Mononuclear cell (primary cell): ENCODE data around the gene KRTAP10-2. TPM values are rescaled to one million over a fixed set of nuclear protein-coding genes. Genes with fewer than 3 reads are reported as not detected.
"Not testable (repeated sequence)": the region's sequence is repeated elsewhere in the genome, so short reads cannot be mapped to it uniquely, and the experiment has no call there.

Experiments
- H3K27me3 ChIP-seq: 2 replicates; pipeline ENCODE4 v1.6.0; 2011; ENCODE audit warnings: low read length, control low read depth; ENCODE audit not compliant: insufficient read depth
- H3K4me1 ChIP-seq: 2 replicates; pipeline ENCODE4 v1.5.1; 2011; ENCODE audit warnings: mild to moderate bottlenecking, low read length, control low read depth; ENCODE audit not compliant: insufficient read depth
- H3K4me3 ChIP-seq: 2 replicates; pipeline ENCODE4 v1.5.1; 2011; ENCODE audit warnings: mild to moderate bottlenecking, low read length, moderate library complexity
- H3K9me3 ChIP-seq: 2 replicates; pipeline ENCODE4 v1.5.1; 2011; ENCODE audit warnings: low read depth, mild to moderate bottlenecking, control low read depth, low read length
- total RNA-seq: library from RNA; depleted of rRNA; stranded (reverse); fragments of >200 nt; gene quantifications from one replicate; pipeline ENCODE4 v1.2.3, GENCODE V29; 2012

Gene KRTAP10-2
- total RNA-seq, 1 donor = not detected

GRCh38 chr21:44558695-44559094 lies 7.4 kb upstream of the KRTAP10-2 start, which contains the start of gene KRTAP10-3:
TSS of gene KRTAP10-3 (minus strand) at chr21:44558795. CDS start at chr21:44558715, 80 bp downstream.
- H3K4me3 ChIP-seq = no peak within 1 kb of the TSS
- H3K4me1 ChIP-seq = no peaks in the 10 kb centered on the region
- H3K27me3 ChIP-seq = no peaks in the 10 kb centered on the region
- peaks cover 5% of the 10 kb centered on the region for H3K9me3 ChIP-seq

GRCh38 chr21:44558329-44558675 lies 7.0 kb upstream of the KRTAP10-2 start:
- not testable (repeated sequence) for H3K4me1 ChIP-seq, H3K9me3 ChIP-seq, H3K4me3 ChIP-seq, H3K27me3 ChIP-seq

GRCh38 chr21:44557491-44558328 lies 6.4 kb upstream of the KRTAP10-2 start:
- no peaks in the 10 kb centered on the region for H3K4me1 ChIP-seq
- no peak overlapping the region for H3K4me3 ChIP-seq
- no peaks in the 10 kb centered on the region for H3K27me3 ChIP-seq
- H3K9me3 ChIP-seq = peaks cover 4% of the 10 kb centered on the region

GRCh38 chr21:44556879-44557278 lies 5.6 kb upstream of the KRTAP10-2 start:
- Histone ChIP-seq H3K4me1 (no peaks in the 10 kb centered on the region), H3K4me3 (no peak overlapping the region), H3K27me3 (no peaks in the 10 kb centered on the region), H3K9me3 (no peaks in the 10 kb centered on the region)

- Histone ChIP-seq H3K9me3 (no peaks in the 10 kb centered on the region), H3K4me3 (no peak overlapping the region), H3K4me1 (no peaks in the 10 kb centered on the region), H3K27me3 (no peaks in the 10 kb centered on the region)
These were observed 4.0 kb upstream of the KRTAP10-2 start for GRCh38 chr21:44555200-44555875.

GRCh38 chr21:44552681-44553080 lies 1.4 kb upstream of the KRTAP10-2 start:
- peaks cover 3% of the 10 kb centered on the region for H3K4me1 ChIP-seq
- no peaks in the 10 kb centered on the region for H3K27me3 ChIP-seq
- H3K4me3 ChIP-seq = no peak overlapping the region
- no peaks in the 10 kb centered on the region for H3K9me3 ChIP-seq

GRCh38 chr21:44552136-44552535 lies 831 bp upstream of the KRTAP10-2 start:
- Histone ChIP-seq H3K4me1 (peaks cover 9% of the 10 kb centered on the region), H3K4me3 (no peak overlapping the region), H3K27me3 (peaks cover 2% of the 10 kb centered on the region), H3K9me3 (peaks cover 2% of the 10 kb centered on the region)

GRCh38 chr21:44550807-44551206 lies 498 bp downstream of the KRTAP10-2 start:
- Histone ChIP-seq H3K4me3 (no peak overlapping the region), H3K4me1 (peaks cover 9% of the 10 kb centered on the region), H3K9me3 (peaks cover 8% of the 10 kb centered on the region), H3K27me3 (peaks cover 2% of the 10 kb centered on the region)

- H3K27me3 ChIP-seq, H3K9me3 ChIP-seq, H3K4me1 ChIP-seq, H3K4me3 ChIP-seq: not testable (repeated sequence)
These were observed 1.0 kb downstream of the KRTAP10-2 start for GRCh38 chr21:44550285-44550684.

GRCh38 chr21:44549525-44550211 lies 1.6 kb downstream of the KRTAP10-2 start:
- no peak overlapping the region for H3K4me3 ChIP-seq
- H3K9me3 ChIP-seq = peaks cover 8% of the 10 kb centered on the region
- H3K27me3 ChIP-seq = peaks cover 2% of the 10 kb centered on the region
- peaks cover 9% of the 10 kb centered on the region for H3K4me1 ChIP-seq

GRCh38 chr21:44548922-44549321 lies 2.4 kb downstream of the KRTAP10-2 start:
- peaks cover 9% of the 10 kb centered on the region for H3K4me1 ChIP-seq
- peaks cover 8% of the 10 kb centered on the region for H3K9me3 ChIP-seq

GRCh38 chr21:44548381-44548780 lies 2.9 kb downstream of the KRTAP10-2 start:
- H3K4me3 ChIP-seq = no peak overlapping the region
- H3K9me3 ChIP-seq = peaks cover 13% of the 10 kb centered on the region

More at GRCh38 chr21:44548922-44549321, 2.4 kb downstream of the KRTAP10-2 start:
- peaks cover 2% of the 10 kb centered on the region for H3K27me3 ChIP-seq
- H3K4me3 ChIP-seq = no peak overlapping the region

GRCh38 chr21:44547656-44548331 lies 3.5 kb downstream of the KRTAP10-2 start:
- peaks cover 2% of the 10 kb centered on the region for H3K27me3 ChIP-seq
- no peak overlapping the region for H3K4me3 ChIP-seq

More at GRCh38 chr21:44548381-44548780, 2.9 kb downstream of the KRTAP10-2 start:
- Histone ChIP-seq H3K27me3 (peaks cover 2% of the 10 kb centered on the region), H3K4me1 (peaks cover 9% of the 10 kb centered on the region)

GRCh38 chr21:44544566-44544965 lies 6.7 kb downstream of the KRTAP10-2 start:
- Histone ChIP-seq H3K9me3 (peaks cover 26% of the 10 kb centered on the region), H3K4me1 (peaks cover 9% of the 10 kb centered on the region), H3K4me3 (no peak overlapping the region), H3K27me3 (peaks cover 2% of the 10 kb centered on the region)

More at GRCh38 chr21:44547656-44548331, 3.5 kb downstream of the KRTAP10-2 start:
- H3K4me1 ChIP-seq = peaks cover 9% of the 10 kb centered on the region
- H3K9me3 ChIP-seq = peaks cover 19% of the 10 kb centered on the region
